ENCODE measurements around the gene NUCB2.
"Not testable (repeated sequence)": the region's sequence is repeated elsewhere in the genome, so short reads cannot be mapped to it uniquely, and the experiment has no call there.

The NUCB2 gene

DNA sequence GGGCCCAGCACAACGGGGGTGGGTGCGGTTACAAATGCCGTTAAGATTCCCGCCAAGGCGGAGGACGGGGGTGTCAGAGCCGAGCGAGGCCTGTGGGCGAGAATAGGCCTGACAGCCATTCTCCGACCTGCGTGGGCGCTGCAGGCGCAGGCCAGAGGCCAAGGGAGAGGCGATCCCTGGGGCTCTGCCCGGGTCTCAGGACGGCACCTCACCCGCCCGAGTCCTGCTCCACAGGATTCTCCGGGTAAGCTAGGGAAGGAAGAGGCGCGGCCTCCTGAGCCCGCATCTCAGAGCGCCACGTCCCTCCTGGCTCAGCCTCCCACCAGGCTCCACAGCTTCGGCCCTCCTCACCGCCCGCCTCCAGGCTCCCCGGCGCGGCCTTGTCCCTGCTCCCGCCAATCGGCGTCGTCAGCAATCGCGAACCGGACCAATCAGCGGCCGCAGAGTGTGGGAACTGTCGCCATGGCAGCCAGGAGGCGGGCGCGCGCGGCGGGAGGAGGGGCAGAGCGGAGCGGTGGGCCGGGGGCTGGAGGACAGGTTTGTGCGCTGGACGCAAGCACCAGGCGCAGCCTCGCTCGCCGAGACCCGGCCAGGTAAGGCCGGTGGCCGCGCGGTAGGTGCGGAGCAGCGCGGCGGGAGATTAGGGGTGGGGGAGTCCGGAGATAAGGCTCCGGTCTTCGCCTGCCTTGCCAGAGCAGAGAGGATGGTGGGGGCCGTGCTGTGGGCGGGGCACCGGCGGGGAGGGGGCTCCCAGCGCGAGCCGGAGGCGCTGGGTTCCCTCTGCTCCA is at the start of gene NUCB2:
NUCB2 (plus strand) TSS at position 504 of the 788 bp plus-strand sequence. CDS start 18,585 bp downstream, outside the sequence.
- DNase-seq: peak; percentile 90

- DNase-seq: not testable (repeated sequence)
Measured at GRCh38 chr11:17228186-17228925, 48.2 kb upstream of the NUCB2 start.

GRCh38 chr11:17229481-17230152 is 46.9 kb upstream of the NUCB2 start:
- DNase-seq: no peak

GRCh38 chr11:17230867-17231851 is 45.4 kb upstream of the NUCB2 start:
- peak; percentile 18 for DNase-seq

DNA sequence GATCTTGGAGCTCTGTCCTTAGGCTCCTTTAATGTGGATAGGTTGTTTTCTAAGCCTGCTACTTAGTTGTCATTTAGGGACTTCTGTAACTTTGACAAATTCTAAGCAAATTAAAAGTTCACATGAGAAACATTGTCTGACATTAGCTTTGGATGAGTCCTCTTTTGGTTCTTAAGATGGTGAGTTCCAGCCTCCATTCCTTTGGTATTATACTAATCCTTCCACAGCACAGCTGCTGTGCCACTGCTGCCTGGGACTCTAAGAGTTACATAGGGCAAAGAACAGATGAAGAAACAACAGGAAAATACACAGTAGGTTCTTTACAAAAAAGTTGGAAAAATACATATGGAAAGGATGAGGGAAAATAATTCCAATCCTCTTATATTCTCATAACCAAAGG is 43.4 kb upstream of the NUCB2 start:
- no peak for DNase-seq

- DNase-seq: no peak
Measured at GRCh38 chr11:17238377-17238776, 38.2 kb upstream of the NUCB2 start.

DNA sequence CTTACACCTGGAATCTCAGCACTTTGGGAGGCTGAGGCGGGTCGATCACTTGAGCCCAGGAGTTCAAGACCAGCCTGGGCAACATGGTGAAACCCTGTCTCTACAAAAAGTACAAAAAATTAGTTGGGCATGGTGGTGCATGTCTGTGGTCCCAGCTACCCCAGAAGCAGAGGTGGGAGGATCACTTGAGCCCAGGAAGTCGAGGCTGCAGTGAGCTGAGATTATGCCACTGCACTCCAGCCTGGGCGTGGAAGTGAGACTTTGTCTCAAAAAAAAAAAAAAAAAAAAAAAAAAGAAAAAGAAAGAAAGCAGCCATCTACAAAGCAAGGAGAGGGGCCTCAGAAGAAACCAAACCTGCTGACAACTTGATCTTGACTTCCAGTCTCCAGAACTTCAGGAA is 36.6 kb upstream of the NUCB2 start:
- DNase-seq: not testable (repeated sequence)

DNA sequence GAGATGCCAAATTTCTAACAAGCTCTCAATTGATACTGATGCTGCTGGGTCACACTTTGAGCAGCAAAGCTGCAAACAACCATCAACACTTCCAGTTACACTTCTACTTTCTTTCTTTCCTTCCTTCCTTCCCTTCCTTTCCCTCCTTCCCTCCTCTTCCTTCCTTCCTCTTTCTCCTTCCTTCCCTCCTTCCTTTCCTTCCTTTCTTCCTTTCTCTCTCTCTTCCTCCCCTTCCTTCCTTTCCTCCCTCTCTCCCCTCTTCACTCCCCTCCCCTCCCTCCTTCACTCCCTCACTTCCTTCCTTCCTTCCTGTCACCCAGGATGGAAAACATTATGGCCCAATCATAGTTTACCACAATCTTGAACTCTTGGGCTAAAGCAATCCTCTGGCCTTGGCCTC is 35.8 kb upstream of the NUCB2 start:
- no peak for DNase-seq

DNA sequence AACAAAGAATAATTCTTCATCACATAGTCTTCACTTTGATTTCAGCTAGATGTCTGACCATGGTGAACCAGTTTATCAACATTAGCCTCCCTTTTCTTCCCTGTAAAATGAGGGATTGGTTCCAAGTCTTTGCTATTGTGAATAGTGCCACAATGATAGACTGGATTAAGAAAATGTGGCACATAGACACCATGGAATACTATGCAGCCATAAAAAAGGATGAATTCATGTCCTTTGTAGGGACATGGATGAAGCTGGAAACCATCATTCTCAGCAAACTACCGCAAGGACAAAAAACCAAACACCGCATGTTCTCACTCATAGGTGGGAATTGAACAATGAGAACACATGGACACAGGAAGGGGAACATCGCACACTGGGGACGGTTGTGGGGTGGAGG is 33.6 kb upstream of the NUCB2 start:
- not testable (repeated sequence) for DNase-seq

DNA sequence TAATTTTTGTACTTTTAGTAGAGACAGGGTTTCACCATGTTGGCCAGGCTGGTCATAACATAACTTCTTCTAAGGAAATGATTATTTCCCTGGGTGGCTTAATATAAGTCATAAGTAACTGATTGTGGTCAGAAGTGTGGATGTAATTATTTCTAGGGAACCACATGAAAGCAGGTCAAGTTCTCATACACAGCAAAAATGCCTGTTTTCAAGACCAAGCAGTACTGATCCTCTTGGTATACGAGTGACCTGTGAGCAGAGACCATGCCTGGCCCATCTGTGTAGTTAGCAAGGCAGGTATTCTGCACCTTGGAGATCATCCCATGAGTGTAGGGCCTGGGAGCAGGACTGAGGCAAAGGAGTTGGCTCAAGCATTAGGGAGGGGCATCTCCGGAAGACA is 32.5 kb upstream of the NUCB2 start:
- no peak for DNase-seq

DNA sequence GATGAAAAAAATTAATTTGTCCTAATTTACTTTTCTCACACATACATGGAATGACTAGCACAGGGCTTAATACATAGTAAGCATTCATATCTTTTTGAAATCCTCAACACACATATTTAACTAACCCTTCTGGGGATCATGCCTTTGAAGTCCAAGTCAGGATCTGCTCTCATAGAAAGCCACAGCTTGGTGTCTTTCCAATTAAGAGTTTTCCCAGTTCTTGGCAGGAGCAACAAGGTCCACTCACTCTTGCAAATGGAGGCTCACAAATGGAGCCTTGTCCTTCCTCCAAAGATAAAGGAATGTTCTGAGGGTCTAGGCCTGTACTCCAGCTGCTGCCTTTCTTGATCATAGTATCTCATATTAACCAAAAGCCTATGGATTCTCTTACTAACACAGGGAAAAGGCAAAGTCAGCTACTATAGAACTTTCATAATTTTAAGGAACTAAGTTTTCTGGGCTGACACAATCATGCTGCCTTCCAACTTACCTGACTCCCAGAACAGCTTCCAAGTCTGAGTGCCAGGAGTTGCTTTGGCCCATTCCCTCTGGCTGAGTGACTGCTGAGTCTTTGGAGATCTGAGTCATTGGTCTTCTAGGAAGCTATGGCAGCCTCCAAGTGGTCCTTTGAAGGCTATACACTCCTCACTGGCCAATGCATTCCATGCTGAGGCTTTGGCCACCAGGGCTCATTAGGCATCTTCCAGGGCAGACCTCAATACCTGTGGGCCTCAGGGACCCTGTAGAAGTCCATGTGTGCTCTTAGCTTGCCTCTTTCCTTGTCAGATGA is 25.8 kb upstream of the NUCB2 start:
- DNase-seq: no peak

- no peak for DNase-seq
Measured at GRCh38 chr11:17252704-17253103, 23.8 kb upstream of the NUCB2 start.

DNA sequence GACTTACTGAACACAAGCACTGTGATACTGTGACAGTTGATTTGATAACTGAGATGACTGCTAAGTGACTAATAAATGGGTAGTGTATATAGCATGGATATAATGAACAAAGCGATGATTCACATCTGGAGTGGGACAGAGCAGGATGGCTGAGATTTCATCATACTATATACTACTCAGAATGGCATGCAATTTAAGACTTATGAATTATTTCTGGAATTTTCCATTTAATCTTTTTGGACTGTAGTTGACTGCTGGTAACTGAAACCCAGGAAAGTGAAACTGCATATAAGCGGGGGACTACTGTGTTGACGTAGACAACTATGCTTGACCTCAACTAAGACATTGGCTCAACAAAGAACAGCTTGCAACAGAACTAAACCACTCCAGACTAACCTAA is 20.0 kb upstream of the NUCB2 start:
- DNase-seq: no peak

DNA sequence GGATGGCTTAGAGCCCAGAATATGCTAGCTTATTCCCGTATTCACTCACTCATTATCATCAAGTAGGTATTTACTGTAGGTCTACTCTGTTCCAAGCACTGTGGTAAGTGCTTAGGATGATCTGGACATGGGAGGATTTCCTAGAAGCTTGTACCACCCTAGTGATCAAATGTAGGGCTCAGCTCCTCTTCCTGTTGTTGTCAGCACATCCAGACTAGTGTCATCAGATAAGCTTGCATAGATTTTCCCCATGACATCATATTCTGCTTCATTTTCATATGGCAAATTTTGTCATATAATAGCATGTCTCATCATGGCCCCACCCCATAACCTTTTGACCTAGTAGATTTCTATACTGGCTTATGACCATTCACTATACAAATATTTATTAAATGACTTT is 19.3 kb upstream of the NUCB2 start:
- DNase-seq: no peak

- no peak for DNase-seq
Measured at GRCh38 chr11:17258670-17259069, 17.9 kb upstream of the NUCB2 start.

- DNase-seq: no peak
Measured at GRCh38 chr11:17259519-17259918, 17.0 kb upstream of the NUCB2 start.

- no peak for DNase-seq
Measured at GRCh38 chr11:17260020-17260419, 16.5 kb upstream of the NUCB2 start.

GRCh38 chr11:17263769-17264168 is 12.8 kb upstream of the NUCB2 start:
- no peak for DNase-seq

- no peak for DNase-seq
Measured at GRCh38 chr11:17266781-17267180, 9.8 kb upstream of the NUCB2 start.

- DNase-seq: no peak
Measured at GRCh38 chr11:17267576-17267975, 9.0 kb upstream of the NUCB2 start.

GRCh38 chr11:17268500-17268899 is 8.0 kb upstream of the NUCB2 start:
- not testable (repeated sequence) for DNase-seq

GRCh38 chr11:17268902-17269301 is 7.6 kb upstream of the NUCB2 start:
- no peak for DNase-seq

Data from activated T-cell treated with anti-CD3 and anti-CD28 coated beads for 4 hours (primary cell).